SK-N-SH treated with all-trans-retinoic acid at 6 μM for 48 hours (cell line): Measurements from ENCODE around the gene PSMC3IP.

Source experiments
- ATAC-seq: fragments of 200-7000 bp; cut with Tn5 transposase; 3 replicates; pipeline ENCODE4 v1.9.1; 2020; ENCODE audit warnings: mild to moderate bottlenecking, moderate library complexity
- ARNTL ChIP-seq: fragments of 450-650 bp; formaldehyde crosslinking; IDR thresholded peaks from 2 replicates; pipeline ENCODE4 v1.5.0; 2020; ENCODE audit warnings: low read depth, mild to moderate bottlenecking, moderate library complexity, borderline replicate concordance
- BACH2 ChIP-seq: fragments of 250-450 bp; sonication (Bioruptor Pico); IDR thresholded peaks from 2 replicates; pipeline ENCODE4 v1.9.0; 2021; ENCODE audit warnings: mild to moderate bottlenecking, borderline replicate concordance
- CSDC2 ChIP-seq: fragments of 250-450 bp; sonication (Bioruptor Pico); IDR thresholded peaks from 2 replicates; pipeline ENCODE4 v1.5.0; 2020; ENCODE audit warnings: mild to moderate bottlenecking, moderate library complexity
- CSRNP3 ChIP-seq: fragments of 250-450 bp; sonication (Bioruptor Pico); IDR thresholded peaks from 2 replicates; pipeline ENCODE4 v1.5.1; 2021; ENCODE audit warnings: mild to moderate bottlenecking, moderate library complexity
- ESRRG ChIP-seq: fragments of 250-450 bp; sonication (Bioruptor Pico); IDR thresholded peaks from 2 replicates; pipeline ENCODE4 v1.6.1; 2021; ENCODE audit warnings: mild to moderate bottlenecking
- GLIS3 ChIP-seq: fragments of 250-450 bp; sonication (Bioruptor Pico); IDR thresholded peaks from 2 replicates; pipeline ENCODE4 v1.5.0; 2020; ENCODE audit warnings: mild to moderate bottlenecking, moderate library complexity
- ISL1 ChIP-seq: fragments of 250-450 bp; sonication (Bioruptor Pico); IDR thresholded peaks from 2 replicates; pipeline ENCODE4 v2.1.2; 2022; ENCODE audit warnings: mild to moderate bottlenecking, moderate library complexity
- OSR1 ChIP-seq: fragments of 250-450 bp; sonication (Bioruptor Pico); IDR thresholded peaks from 2 replicates; pipeline ENCODE4 v1.8.0; 2022; ENCODE audit warnings: moderate library complexity, mild to moderate bottlenecking, inconsistent platforms
- PPARA ChIP-seq: fragments of 250-450 bp; sonication (Bioruptor Pico); IDR thresholded peaks from 2 replicates; pipeline ENCODE4 v1.5.0; 2020; ENCODE audit warnings: mild to moderate bottlenecking, borderline replicate concordance
- RARB ChIP-seq: fragments of 250-450 bp; sonication (Bioruptor Pico); IDR thresholded peaks from 2 replicates; pipeline ENCODE4 v1.8.0; 2021; ENCODE audit warnings: mild to moderate bottlenecking, moderate library complexity
- SNAI2 ChIP-seq: fragments of 250-450 bp; sonication (Bioruptor Pico); IDR thresholded peaks from 2 replicates; pipeline ENCODE4 v1.5.0; 2020; ENCODE audit warnings: mild to moderate bottlenecking, moderate library complexity
- TCF4 ChIP-seq: fragments of 250-450 bp; sonication (Bioruptor Pico); IDR thresholded peaks from 2 replicates; pipeline ENCODE4 v1.8.0; 2021; ENCODE audit warnings: mild to moderate bottlenecking, moderate library complexity, borderline replicate concordance
- TOX ChIP-seq: fragments of 250-450 bp; sonication (Bioruptor Pico); IDR thresholded peaks from 2 replicates; pipeline ENCODE4 v1.8.0; 2021; ENCODE audit warnings: mild to moderate bottlenecking, moderate library complexity, borderline replicate concordance
- TSHZ2 ChIP-seq: fragments of 250-450 bp; sonication (Bioruptor Pico); IDR thresholded peaks from 2 replicates; pipeline ENCODE4 v1.5.0; 2020; ENCODE audit warnings: mild to moderate bottlenecking, moderate library complexity
- ZC3H10 ChIP-seq: fragments of 250-450 bp; sonication (Bioruptor Pico); IDR thresholded peaks from 2 replicates; pipeline ENCODE4 v1.5.1; 2021; ENCODE audit warnings: mild to moderate bottlenecking, moderate library complexity
- ZFP3 ChIP-seq: fragments of 250-450 bp; sonication (Bioruptor Pico); IDR thresholded peaks from 2 replicates; pipeline ENCODE4 v1.5.0; 2020; ENCODE audit warnings: mild to moderate bottlenecking, moderate library complexity
- ZFP30 ChIP-seq: fragments of 450-650 bp; formaldehyde crosslinking; IDR thresholded peaks from 2 replicates; pipeline ENCODE4 v1.5.0; 2022; ENCODE audit warnings: mild to moderate bottlenecking, moderate library complexity
- ZNF565 ChIP-seq: fragments of 450-650 bp; formaldehyde crosslinking; conservative IDR thresholded peaks from 2 replicates; pipeline ENCODE4 v1.5.0; 2020; ENCODE audit warnings: low read depth, mild to moderate bottlenecking, moderate library complexity
- ZNF70 ChIP-seq: fragments of 450-650 bp; formaldehyde crosslinking; IDR thresholded peaks from 2 replicates; pipeline ENCODE4 v1.5.0; 2020; ENCODE audit warnings: mild to moderate bottlenecking, moderate library complexity
- ZNF8 ChIP-seq: fragments of 450-650 bp; formaldehyde crosslinking; IDR thresholded peaks from 2 replicates; pipeline ENCODE4 v1.5.0; 2020; ENCODE audit warnings: mild to moderate bottlenecking, moderate library complexity
- TF ChIP-seq, protein P1 (sequence below): fragments of 250-450 bp; sonication (Bioruptor Pico); IDR thresholded peaks from 2 replicates; pipeline ENCODE4 v1.5.1; 2020; ENCODE audit warnings: low read depth, mild to moderate bottlenecking, moderate library complexity
- TF ChIP-seq, protein P2 (sequence below): fragments of 250-450 bp; sonication (Bioruptor Pico); IDR thresholded peaks from 2 replicates; pipeline ENCODE4 v1.8.0; 2021; ENCODE audit warnings: low read depth, mild to moderate bottlenecking, moderate library complexity, borderline replicate concordance
- TF ChIP-seq, protein P3 (sequence below): fragments of 250-450 bp; sonication (Bioruptor Pico); IDR thresholded peaks from 2 replicates; pipeline ENCODE4 v1.8.0; 2020; ENCODE audit warnings: mild to moderate bottlenecking, moderate library complexity, borderline replicate concordance

The PSMC3IP gene

DNA sequence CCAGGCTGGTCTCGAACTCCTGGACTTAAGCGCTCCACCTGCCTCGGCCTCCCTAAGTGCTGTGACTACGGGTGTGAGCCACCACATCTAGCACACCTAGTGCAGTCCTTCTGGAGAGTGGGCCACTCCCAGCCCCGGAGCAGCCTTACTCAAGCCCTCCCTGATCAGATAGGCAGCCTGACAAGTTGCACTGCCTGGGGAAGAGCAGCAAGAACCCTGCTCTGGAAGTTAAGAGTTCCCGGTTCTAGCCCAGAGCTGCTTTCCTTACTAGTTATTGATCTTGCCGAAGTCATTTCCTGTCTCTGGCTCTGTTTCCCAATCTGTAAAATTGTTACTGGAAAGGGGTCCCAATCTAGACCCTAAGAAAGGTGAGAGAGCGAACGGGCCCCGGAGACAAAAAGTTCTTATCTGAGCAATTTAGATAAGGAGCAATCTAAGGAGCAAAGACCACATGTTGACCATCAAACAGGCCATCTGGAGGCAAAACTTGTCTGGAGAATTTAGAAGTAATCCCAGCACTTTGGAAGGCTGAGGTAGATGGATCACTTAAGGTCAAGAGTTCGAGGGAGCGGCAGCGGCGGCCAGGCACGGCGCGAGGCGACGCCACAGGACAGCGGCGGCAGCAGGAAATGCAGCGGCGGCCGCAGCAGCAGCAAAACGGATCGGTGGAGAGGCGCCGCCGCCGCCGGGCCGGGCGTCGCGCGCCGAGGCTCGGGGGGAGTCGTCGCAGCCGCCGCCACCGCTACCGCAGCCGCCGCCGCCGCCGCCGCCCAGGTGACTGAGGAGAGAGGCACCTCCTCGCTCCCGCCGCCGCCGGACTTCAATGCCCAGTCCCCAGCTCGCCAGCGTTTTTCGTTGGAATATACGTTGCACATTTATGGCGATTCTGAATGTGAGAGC is 45.8 kb downstream of the PSMC3IP start:
- ATAC-seq = peak; percentile 30
- TF ChIP-seq ZFP3 (CRISPR knock-in tag) = no peak
- TF ChIP-seq RARB (CRISPR knock-in tag) = no peak
- no peak for TF ChIP-seq ZC3H10 (CRISPR knock-in tag)
- TF ChIP-seq GLIS3 (CRISPR knock-in tag) = no peak
- TF ChIP-seq TCF4 (CRISPR knock-in tag) = no peak
- no peak for TF ChIP-seq ESRRG (CRISPR knock-in tag)
- TF ChIP-seq, protein P1, sequence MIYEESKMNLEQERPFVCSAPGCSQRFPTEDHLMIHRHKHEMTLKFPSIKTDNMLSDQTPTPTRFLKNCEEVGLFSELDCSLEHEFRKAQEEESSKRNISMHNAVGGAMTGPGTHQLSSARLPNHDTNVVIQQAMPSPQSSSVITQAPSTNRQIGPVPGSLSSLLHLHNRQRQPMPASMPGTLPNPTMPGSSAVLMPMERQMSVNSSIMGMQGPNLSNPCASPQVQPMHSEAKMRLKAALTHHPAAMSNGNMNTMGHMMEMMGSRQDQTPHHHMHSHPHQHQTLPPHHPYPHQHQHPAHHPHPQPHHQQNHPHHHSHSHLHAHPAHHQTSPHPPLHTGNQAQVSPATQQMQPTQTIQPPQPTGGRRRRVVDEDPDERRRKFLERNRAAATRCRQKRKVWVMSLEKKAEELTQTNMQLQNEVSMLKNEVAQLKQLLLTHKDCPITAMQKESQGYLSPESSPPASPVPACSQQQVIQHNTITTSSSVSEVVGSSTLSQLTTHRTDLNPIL (CRISPR knock-in tag) = no peak
- no peak for TF ChIP-seq ARNTL (CRISPR knock-in tag)
- no peak for TF ChIP-seq ZNF70 (CRISPR knock-in tag)
- TF ChIP-seq SNAI2 (CRISPR knock-in tag) = no peak
- TF ChIP-seq CSDC2 (CRISPR knock-in tag) = no peak
- TF ChIP-seq CSRNP3 = no peak
- no peak for TF ChIP-seq BACH2 (CRISPR knock-in tag)
- TF ChIP-seq, protein P2, sequence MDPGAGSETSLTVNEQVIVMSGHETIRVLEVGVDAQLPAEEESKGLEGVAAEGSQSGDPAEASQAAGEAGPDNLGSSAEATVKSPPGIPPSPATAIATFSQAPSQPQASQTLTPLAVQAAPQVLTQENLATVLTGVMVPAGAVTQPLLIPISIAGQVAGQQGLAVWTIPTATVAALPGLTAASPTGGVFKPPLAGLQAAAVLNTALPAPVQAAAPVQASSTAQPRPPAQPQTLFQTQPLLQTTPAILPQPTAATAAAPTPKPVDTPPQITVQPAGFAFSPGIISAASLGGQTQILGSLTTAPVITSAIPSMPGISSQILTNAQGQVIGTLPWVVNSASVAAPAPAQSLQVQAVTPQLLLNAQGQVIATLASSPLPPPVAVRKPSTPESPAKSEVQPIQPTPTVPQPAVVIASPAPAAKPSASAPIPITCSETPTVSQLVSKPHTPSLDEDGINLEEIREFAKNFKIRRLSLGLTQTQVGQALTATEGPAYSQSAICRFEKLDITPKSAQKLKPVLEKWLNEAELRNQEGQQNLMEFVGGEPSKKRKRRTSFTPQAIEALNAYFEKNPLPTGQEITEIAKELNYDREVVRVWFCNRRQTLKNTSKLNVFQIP (CRISPR knock-in tag) = no peak
- no peak for TF ChIP-seq ZNF8 (CRISPR knock-in tag)
- no peak for TF ChIP-seq TOX (CRISPR knock-in tag)
- no peak for TF ChIP-seq ZFP30 (CRISPR knock-in tag)

DNA sequence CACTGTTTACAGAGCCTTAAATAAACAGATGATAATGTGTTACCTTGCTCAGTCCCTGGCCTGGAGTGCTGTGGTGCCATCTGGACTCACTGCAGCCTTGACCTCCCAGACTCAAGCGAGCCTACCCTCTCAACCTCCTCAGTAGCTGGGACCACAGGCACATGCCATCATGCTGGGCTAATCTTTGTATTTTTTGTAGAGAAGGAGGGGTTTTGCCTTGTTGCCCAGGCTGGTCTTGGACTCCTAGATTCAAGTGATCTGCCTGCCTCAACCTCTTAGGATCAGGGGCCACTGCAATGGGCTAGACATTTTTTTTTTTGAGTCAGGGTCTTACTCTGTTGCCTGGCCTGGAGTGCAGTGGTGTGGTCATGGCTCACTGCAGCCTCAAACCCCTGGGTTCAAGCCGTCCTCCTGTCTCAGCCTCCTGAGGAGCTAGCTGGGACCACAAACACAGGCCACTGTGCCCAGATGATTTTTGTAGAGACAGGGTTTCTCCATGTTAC is 46.5 kb downstream of the PSMC3IP start:
- no peak for TF ChIP-seq GLIS3 (CRISPR knock-in tag)
- TF ChIP-seq ARNTL (CRISPR knock-in tag) = no peak
- TF ChIP-seq, protein P2 (CRISPR knock-in tag) = no peak
- no peak for TF ChIP-seq ZNF8 (CRISPR knock-in tag)
- TF ChIP-seq, protein P1 (CRISPR knock-in tag) = no peak
- no peak for ATAC-seq

- no peak for TF ChIP-seq ESRRG (CRISPR knock-in tag)
- TF ChIP-seq BACH2 (CRISPR knock-in tag) = no peak
- TF ChIP-seq TSHZ2 (CRISPR knock-in tag) = no peak
- TF ChIP-seq CSDC2 (CRISPR knock-in tag) = no peak
- TF ChIP-seq ISL1 (CRISPR knock-in tag) = no peak
- no peak for TF ChIP-seq PPARA
- TF ChIP-seq, protein P3, sequence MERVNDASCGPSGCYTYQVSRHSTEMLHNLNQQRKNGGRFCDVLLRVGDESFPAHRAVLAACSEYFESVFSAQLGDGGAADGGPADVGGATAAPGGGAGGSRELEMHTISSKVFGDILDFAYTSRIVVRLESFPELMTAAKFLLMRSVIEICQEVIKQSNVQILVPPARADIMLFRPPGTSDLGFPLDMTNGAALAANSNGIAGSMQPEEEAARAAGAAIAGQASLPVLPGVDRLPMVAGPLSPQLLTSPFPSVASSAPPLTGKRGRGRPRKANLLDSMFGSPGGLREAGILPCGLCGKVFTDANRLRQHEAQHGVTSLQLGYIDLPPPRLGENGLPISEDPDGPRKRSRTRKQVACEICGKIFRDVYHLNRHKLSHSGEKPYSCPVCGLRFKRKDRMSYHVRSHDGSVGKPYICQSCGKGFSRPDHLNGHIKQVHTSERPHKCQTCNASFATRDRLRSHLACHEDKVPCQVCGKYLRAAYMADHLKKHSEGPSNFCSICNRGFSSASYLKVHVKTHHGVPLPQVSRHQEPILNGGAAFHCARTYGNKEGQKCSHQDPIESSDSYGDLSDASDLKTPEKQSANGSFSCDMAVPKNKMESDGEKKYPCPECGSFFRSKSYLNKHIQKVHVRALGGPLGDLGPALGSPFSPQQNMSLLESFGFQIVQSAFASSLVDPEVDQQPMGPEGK (CRISPR knock-in tag) = no peak
- TF ChIP-seq OSR1 (CRISPR knock-in tag) = no peak
- no peak for TF ChIP-seq GLIS3 (CRISPR knock-in tag)
- no peak for TF ChIP-seq RARB (CRISPR knock-in tag)
- TF ChIP-seq TCF4 (CRISPR knock-in tag) = no peak
- no peak for TF ChIP-seq ZFP30 (CRISPR knock-in tag)
- no peak for TF ChIP-seq ZNF565
- no peak for TF ChIP-seq ZNF8 (CRISPR knock-in tag)
- TF ChIP-seq ARNTL (CRISPR knock-in tag) = no peak
- no peak for TF ChIP-seq ZNF70 (CRISPR knock-in tag)
- ATAC-seq = no peak
These were observed 48.5 kb downstream of the PSMC3IP start for GRCh38 chr17:42529061-42529460.
